H1 (cell line): ENCODE measurements around the gene STK33.

ENCODE experiments used
- EGR1 ChIP-seq: IDR thresholded peaks from 2 replicates; pipeline ENCODE4 v1.6.1; 2011; ENCODE audit warnings: low read depth, low read length, borderline replicate concordance
- GABPA ChIP-seq: IDR thresholded peaks from 2 replicates; pipeline ENCODE4 v1.6.1; 2011; ENCODE audit warnings: mild to moderate bottlenecking, low read length, moderate library complexity, borderline replicate concordance; ENCODE audit not compliant: insufficient read depth
- MAX ChIP-seq: IDR thresholded peaks from 2 replicates; pipeline ENCODE4 v1.6.1; 2012; ENCODE audit warnings: inconsistent platforms
- NANOG ChIP-seq: IDR thresholded peaks from 2 replicates; pipeline ENCODE4 v1.6.1; 2011; ENCODE audit warnings: low read length, low read depth, mild to moderate bottlenecking, inconsistent platforms; ENCODE audit not compliant: insufficient read depth, poor library complexity, severe bottlenecking
- NRF1 ChIP-seq: IDR thresholded peaks from 2 replicates; pipeline ENCODE4 v1.6.1; 2011; ENCODE audit warnings: mild to moderate bottlenecking, low read depth, low read length, improper control_type of control experiment
- PHF8 ChIP-seq: fragments of 200-600 bp; sonication (generic); conservative IDR thresholded peaks from 2 replicates; pipeline ENCODE4 v1.7.1; 2012; ENCODE audit warnings: low read depth, mild to moderate bottlenecking, inconsistent platforms, low read length, moderate library complexity
- POLR2A ChIP-seq, 2 experiments: IDR thresholded peaks; 1 replicate in 1 of 2; 2 replicates in 1 of 2; pipeline ENCODE4 v1.6.1; 2011; ENCODE audit warnings: low read depth in 2 of 2, low read length in 2 of 2, mild to moderate bottlenecking in 2 of 2; ENCODE audit errors: control extremely low read depth in 1 of 2
- POLR2AphosphoS5 ChIP-seq: IDR thresholded peaks from 2 replicates; pipeline ENCODE4 v1.6.1; 2011; ENCODE audit warnings: low read depth, low read length
- RFX5 ChIP-seq: IDR thresholded peaks from 2 replicates; pipeline ENCODE4 v1.6.1; 2011; ENCODE audit warnings: low read depth, low read length, improper control_type of control experiment, borderline replicate concordance
- RXRA ChIP-seq: IDR thresholded peaks from 2 replicates; pipeline ENCODE4 v1.6.1; 2011; ENCODE audit warnings: low read depth, mild to moderate bottlenecking, low read length, moderate library complexity; ENCODE audit not compliant: insufficient read depth
- TCF12 ChIP-seq: IDR thresholded peaks from 2 replicates; pipeline ENCODE4 v1.6.1; 2011; ENCODE audit warnings: low read depth, mild to moderate bottlenecking, low read length
- USF2 ChIP-seq: IDR thresholded peaks from 2 replicates; pipeline ENCODE4 v1.6.1; 2011; ENCODE audit warnings: low read length, improper control_type of control experiment
- TF ChIP-seq, protein P1 (sequence below), 3 experiments: IDR thresholded peaks; 1 replicate in 2 of 3; 2 replicates in 1 of 3; pipeline versions ENCODE4 v1.5.1 to v1.6.1; 2011; ENCODE audit warnings: low read length in 3 of 3, mild to moderate bottlenecking in 3 of 3, inconsistent platforms in 2 of 3, low read depth in 1 of 3, moderate library complexity in 1 of 3; ENCODE audit not compliant: insufficient read depth in 1 of 3; ENCODE audit errors: control extremely low read depth in 1 of 3
- TF ChIP-seq, protein P2 (sequence below): IDR thresholded peaks from 2 replicates; pipeline ENCODE4 v1.6.1; 2011; ENCODE audit warnings: low read depth, mild to moderate bottlenecking, low read length; ENCODE audit not compliant: insufficient read depth

- TF ChIP-seq, protein P1, sequence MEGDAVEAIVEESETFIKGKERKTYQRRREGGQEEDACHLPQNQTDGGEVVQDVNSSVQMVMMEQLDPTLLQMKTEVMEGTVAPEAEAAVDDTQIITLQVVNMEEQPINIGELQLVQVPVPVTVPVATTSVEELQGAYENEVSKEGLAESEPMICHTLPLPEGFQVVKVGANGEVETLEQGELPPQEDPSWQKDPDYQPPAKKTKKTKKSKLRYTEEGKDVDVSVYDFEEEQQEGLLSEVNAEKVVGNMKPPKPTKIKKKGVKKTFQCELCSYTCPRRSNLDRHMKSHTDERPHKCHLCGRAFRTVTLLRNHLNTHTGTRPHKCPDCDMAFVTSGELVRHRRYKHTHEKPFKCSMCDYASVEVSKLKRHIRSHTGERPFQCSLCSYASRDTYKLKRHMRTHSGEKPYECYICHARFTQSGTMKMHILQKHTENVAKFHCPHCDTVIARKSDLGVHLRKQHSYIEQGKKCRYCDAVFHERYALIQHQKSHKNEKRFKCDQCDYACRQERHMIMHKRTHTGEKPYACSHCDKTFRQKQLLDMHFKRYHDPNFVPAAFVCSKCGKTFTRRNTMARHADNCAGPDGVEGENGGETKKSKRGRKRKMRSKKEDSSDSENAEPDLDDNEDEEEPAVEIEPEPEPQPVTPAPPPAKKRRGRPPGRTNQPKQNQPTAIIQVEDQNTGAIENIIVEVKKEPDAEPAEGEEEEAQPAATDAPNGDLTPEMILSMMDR (IDR thresholded peaks at IDR 0.05; ENCODE audit: control extremely low read depth in 1 of 3, insufficient read depth in 1 of 3, low read depth in 1 of 3, low read length in 3 of 3), result no peak
- TF ChIP-seq USF2, result no peak
- no peak for TF ChIP-seq NANOG
- TF ChIP-seq POLR2A (IDR thresholded peaks at IDR 0.05; ENCODE audit: control extremely low read depth in 1 of 2, low read depth in 2 of 2, low read length in 2 of 2), result no peak
- no peak for TF ChIP-seq NRF1
- no peak for TF ChIP-seq POLR2AphosphoS5
- TF ChIP-seq PHF8, result no peak
- no peak for TF ChIP-seq MAX
- no peak for TF ChIP-seq RXRA
- no peak for TF ChIP-seq TCF12
- TF ChIP-seq EGR1, result no peak
- TF ChIP-seq GABPA, result no peak
- TF ChIP-seq RFX5, result no peak
- TF ChIP-seq, protein P2, sequence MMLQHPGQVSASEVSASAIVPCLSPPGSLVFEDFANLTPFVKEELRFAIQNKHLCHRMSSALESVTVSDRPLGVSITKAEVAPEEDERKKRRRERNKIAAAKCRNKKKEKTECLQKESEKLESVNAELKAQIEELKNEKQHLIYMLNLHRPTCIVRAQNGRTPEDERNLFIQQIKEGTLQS, result no peak
These were observed 2.5 kb upstream of the STK33 start for GRCh38 chr11:8596504-8597046.
